Activated CD8-positive, alpha-beta T cell treated with anti-CD3 and anti-CD28 coated beads for 36 hours (primary cell): Measurements from ENCODE around the gene MB21D2. TPM values are rescaled to one million over a fixed set of nuclear protein-coding genes. Genes with fewer than 3 reads are reported as not detected.
"Not testable (repeated sequence)": the region's sequence is repeated elsewhere in the genome, so short reads cannot be mapped to it uniquely, and the experiment has no call there.

Experiments used
- ATAC-seq: fragments of 200-7000 bp; cut with Tn5 transposase; one replicate; pipeline ENCODE4 v1.10.0; 2021; ENCODE audit warnings: mild to moderate bottlenecking, moderate library complexity
- CTCF ChIA-PET: fragments of 350-600 bp; sonication (Branson Sonifier 250); formaldehyde crosslinking; loops from one replicate; lab custom pipeline; 2021; ENCODE audit warnings: antibody characterized with exemption; lab: Charles Lee
- POLR2A ChIA-PET: fragments of 350-600 bp; sonication (Branson Sonifier 250); formaldehyde crosslinking; loops from one replicate; lab custom pipeline; 2021; ENCODE audit warnings: antibody characterized with exemption; lab: Charles Lee
- DNase-seq: peaks from one replicate; pipeline ENCODE4 v3.0.0-alpha.2; 2020
- H3K27ac Mint-ChIP-seq: one replicate; pipeline ENCODE4 v1.8.0; 2021; ENCODE audit warnings: mild to moderate bottlenecking, mixed read lengths
- H3K27me3 Mint-ChIP-seq: one replicate; pipeline ENCODE4 v1.8.0; 2021; ENCODE audit warnings: mixed read lengths
- H3K36me3 Mint-ChIP-seq: one replicate; pipeline ENCODE4 v1.8.0; 2021; ENCODE audit warnings: low read depth, mixed read lengths
- H3K4me1 Mint-ChIP-seq: one replicate; pipeline ENCODE4 v1.8.0; 2021; ENCODE audit warnings: low read depth, mixed read lengths
- H3K4me3 Mint-ChIP-seq: one replicate; pipeline ENCODE4 v1.8.0; 2021; ENCODE audit warnings: mild to moderate bottlenecking, moderate library complexity, mixed read lengths
- H3K9me3 Mint-ChIP-seq: one replicate; pipeline ENCODE4 v1.8.0; 2021; ENCODE audit warnings: mixed read lengths
- intact Hi-C: fragments of 100-400 bp; cut with micrococcal nuclease; formaldehyde crosslinking; loops from one replicate; pipeline ENCODE4 v1.10.0; 2022
- total RNA-seq, 2 experiments: library from RNA; stranded (reverse); gene quantifications; one replicate each; pipeline ENCODE4 v1.2.3, GENCODE V29; 2021
- TF ChIP-seq, protein P1 (sequence below): fragments of 200-600 bp; IDR thresholded peaks from one replicate; pipeline ENCODE4 v1.8.0; 2022; ENCODE audit warnings: antibody characterized with exemption, mild to moderate bottlenecking

Gene MB21D2, protein sequence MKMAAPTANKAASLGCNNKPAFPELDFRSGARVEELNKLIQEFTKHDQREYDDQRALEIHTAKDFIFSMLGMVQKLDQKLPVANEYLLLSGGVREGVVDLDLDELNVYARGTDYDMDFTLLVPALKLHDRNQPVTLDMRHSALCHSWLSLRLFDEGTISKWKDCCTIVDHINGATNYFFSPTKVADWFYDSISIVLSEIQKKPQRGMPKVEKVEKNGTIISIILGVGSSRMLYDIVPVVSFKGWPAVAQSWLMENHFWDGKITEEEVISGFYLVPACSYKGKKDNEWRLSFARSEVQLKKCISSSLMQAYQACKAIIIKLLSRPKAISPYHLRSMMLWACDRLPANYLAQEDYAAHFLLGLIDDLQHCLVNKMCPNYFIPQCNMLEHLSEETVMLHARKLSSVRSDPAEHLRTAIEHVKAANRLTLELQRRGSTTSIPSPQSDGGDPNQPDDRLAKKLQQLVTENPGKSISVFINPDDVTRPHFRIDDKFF
- total RNA-seq, result 1 to 10 TPM; 3.1 to 3.2 TPM

DNA sequence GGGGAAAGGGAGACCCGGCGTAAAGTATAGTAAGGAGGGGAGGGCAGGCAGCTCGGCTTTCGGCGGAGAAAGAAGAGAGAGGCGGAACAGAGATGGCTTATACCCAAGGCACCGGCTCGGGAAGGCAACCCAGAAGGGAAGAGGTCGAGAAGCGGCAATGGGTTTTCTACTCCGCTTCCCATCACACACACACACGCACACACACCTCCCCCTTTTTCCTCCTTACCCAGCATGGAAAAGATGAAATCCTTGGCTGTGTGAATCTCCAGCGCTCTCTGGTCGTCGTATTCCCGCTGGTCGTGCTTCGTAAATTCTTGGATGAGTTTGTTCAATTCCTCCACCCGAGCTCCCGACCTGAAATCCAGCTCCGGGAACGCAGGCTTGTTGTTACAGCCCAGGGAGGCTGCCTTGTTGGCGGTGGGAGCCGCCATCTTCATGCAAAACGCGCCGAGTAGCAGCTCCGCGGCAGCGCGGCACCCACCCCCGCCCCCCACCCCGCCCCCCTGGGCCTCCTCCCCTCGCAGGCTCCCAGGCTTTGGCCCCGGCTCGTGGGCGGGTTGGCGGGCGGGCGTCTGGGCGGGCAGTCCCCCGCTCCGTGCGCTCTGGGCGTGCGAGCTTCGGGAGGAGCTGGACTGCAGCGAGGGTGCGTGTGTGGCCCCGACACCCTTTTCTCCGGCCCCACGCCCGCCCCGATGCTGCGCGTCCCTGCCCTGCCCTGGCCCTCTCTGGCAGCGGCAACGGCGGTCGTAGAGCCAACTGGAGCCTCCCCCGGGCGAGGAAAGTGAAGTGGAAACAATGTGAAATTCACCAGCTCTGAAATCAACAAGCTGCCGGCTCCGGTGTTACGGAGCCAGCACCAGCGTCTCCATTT is at the start of gene MB21D2:
Gene MB21D2, minus strand, starts transcription at position 453 of the 871 bp plus-strand sequence. Its CDS starts 16 bp downstream, at position 437.
- POLR2A ChIA-PET, result interaction anchor here (0.7 to 2.1 kb wide), 2 partner anchors 10 to 23 kb away, joined by 3 to 5 read pairs; no protein-coding TSS in a partner anchor
- Mint-ChIP-seq H3K4me3 (peak within 1 kb of the TSS; percentile 82), H3K36me3 (no peaks in the 10 kb centered on the region), H3K4me1 (peaks cover 19% of the 10 kb centered on the region), H3K27me3 (peaks cover 60% of the 10 kb centered on the region), H3K27ac (peak within 1 kb of the TSS; percentile 83), H3K9me3 (no peaks in the 10 kb centered on the region)
- ATAC-seq (peak; percentile 70), DNase-seq (peak; percentile 62)
- CTCF ChIA-PET, result interaction anchor here (0.9 to 2.5 kb wide), 6 partner anchors 10 to 108 kb away, joined by 3 to 9 read pairs (median 4); no protein-coding TSS in a partner anchor
- intact Hi-C loops, result loop anchor here (2.0 to 5.0 kb wide), 3 partner anchors 19 to 350 kb away; no protein-coding TSS in a partner anchor
- TF ChIP-seq, protein P1, sequence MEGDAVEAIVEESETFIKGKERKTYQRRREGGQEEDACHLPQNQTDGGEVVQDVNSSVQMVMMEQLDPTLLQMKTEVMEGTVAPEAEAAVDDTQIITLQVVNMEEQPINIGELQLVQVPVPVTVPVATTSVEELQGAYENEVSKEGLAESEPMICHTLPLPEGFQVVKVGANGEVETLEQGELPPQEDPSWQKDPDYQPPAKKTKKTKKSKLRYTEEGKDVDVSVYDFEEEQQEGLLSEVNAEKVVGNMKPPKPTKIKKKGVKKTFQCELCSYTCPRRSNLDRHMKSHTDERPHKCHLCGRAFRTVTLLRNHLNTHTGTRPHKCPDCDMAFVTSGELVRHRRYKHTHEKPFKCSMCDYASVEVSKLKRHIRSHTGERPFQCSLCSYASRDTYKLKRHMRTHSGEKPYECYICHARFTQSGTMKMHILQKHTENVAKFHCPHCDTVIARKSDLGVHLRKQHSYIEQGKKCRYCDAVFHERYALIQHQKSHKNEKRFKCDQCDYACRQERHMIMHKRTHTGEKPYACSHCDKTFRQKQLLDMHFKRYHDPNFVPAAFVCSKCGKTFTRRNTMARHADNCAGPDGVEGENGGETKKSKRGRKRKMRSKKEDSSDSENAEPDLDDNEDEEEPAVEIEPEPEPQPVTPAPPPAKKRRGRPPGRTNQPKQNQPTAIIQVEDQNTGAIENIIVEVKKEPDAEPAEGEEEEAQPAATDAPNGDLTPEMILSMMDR, result no peak

DNA sequence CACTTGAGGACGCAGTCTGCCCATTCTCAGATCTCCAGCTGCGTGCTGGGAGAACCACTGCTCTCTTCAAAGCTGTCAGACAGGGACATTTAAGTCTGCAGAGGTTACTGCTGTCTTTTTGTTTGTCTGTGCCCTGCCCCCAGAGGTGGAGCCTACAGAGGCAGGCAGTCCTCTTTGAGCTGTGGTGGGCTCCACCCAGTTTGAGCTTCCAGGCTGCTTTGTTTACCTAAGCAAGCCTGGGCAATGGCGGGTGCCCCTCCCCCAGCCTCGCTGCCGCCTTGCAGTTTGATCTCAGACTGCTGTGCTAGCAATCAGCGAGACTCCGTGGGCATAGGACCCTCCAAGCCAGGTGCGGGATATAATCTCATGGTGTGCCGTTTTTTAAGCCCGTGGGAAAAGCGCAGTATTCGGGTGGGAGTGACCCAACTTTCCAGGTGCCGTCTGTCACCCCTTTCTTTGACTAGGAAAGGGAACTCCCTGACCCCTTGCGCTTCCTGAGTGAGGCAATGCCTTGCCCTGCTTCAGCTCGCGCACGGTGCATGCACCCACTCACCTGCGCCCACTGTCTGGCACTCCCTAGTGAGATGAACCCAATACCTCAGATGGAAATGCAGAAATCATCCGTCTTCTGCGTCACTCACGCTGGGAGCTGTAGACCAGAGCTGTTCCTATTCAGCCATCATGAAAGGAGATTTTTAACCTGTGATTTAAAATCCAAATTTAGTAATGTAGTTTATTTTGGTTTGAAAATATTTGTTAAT is 47.5 kb upstream of the MB21D2 start:
- H3K4me1 Mint-ChIP-seq, H3K9me3 Mint-ChIP-seq, H3K27ac Mint-ChIP-seq, H3K4me3 Mint-ChIP-seq, POLR2A ChIA-PET, DNase-seq, ATAC-seq, H3K27me3 Mint-ChIP-seq, intact Hi-C loops, CTCF ChIA-PET, H3K36me3 Mint-ChIP-seq: not testable (repeated sequence)

DNA sequence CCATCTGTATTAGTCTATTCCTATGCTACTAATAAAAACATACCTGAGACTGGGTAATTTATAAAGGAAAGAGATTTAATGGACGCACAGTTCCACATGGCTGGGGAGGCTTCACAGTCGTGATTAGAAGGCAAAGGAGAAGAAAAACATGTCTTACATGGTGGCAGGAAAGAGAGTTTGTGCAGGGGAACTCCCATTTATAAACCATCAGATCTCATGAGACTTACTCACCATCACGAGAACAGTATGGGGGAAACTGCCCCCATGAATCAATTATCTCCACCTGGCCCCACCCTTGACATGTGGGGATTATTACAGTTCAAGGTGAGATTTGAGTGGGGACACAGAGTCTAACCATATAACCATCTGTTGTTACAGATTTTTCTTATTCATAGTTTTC is 42.1 kb upstream of the MB21D2 start:
- H3K9me3 Mint-ChIP-seq, result peaks cover 2% of the 10 kb centered on the region
- no peak overlapping the region for H3K4me3 Mint-ChIP-seq
- ATAC-seq (no peak), DNase-seq (no peak)
- H3K27ac Mint-ChIP-seq, result peak overlapping the region; percentile 18
- TF ChIP-seq, protein P1, result no peak
- intact Hi-C loops, result no loop called here
- H3K4me1 Mint-ChIP-seq, result peaks cover 5% of the 10 kb centered on the region
- ChIA-PET POLR2A (no interaction called here), CTCF (no interaction called here)
- no peaks in the 10 kb centered on the region for H3K36me3 Mint-ChIP-seq
- H3K27me3 Mint-ChIP-seq, result peaks cover 6% of the 10 kb centered on the region

DNA sequence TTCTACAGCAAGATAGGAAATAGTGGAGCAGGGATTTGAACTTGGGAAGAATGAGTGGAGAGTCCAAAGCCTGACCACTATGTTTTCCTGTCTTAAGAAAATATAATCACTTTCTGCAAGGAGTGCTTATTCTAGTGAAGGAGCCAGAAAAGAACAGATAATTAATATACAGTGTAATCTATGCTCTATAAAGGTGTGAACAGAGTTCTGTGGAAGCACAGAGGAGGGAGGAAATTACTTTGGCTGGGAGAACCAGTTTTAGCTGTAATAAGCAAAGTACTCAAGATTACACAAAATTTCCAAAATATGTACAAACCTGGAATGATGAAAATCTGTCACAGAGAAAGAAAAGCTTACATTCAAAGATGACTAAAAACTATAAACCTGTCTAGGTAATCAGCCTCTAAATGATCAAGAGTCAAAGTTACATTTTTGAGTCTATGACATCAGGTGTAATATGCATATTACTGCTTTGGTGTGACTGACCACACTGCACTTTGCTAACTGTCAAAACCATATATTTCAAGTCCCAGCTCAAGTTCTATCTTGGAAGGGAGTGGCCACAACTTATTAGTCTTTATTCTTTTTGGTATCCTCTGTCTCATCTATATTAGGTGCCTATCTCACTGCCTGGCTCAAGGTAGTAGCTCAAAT is 40.7 kb upstream of the MB21D2 start:
- ATAC-seq, result no peak
- peaks cover 6% of the 10 kb centered on the region for H3K27me3 Mint-ChIP-seq
- TF ChIP-seq, protein P1, result no peak
- H3K36me3 Mint-ChIP-seq, result no peaks in the 10 kb centered on the region
- H3K27ac Mint-ChIP-seq, result no peak overlapping the region
- DNase-seq, result no peak
- H3K4me1 Mint-ChIP-seq, result peaks cover 5% of the 10 kb centered on the region
- peaks cover 4% of the 10 kb centered on the region for H3K9me3 Mint-ChIP-seq
- ChIA-PET CTCF (interaction anchor here (0.6 to 1.1 kb wide), 2 partner anchors 26 to 523 kb away, joined by 3 read pairs; no protein-coding TSS in a partner anchor), POLR2A (no interaction called here)
- intact Hi-C loops, result no loop called here
- H3K4me3 Mint-ChIP-seq, result no peak overlapping the region
